HepG2 (cell line): Measurements from ENCODE around the gene CKMT1A. TPM values are rescaled to one million over a fixed set of nuclear protein-coding genes. Genes with fewer than 3 reads are reported as not detected.
"Not testable (repeated sequence)": the region's sequence is repeated elsewhere in the genome, so short reads cannot be mapped to it uniquely, and the experiment has no call there.

Source experiments
- ATAC-seq: fragments of 200-7000 bp; cut with Tn5 transposase; 3 replicates; pipeline ENCODE4 v1.9.1; 2020; ENCODE audit warnings: mild to moderate bottlenecking, moderate library complexity
- Bru-seq: library from RNA; stranded (reverse); fragments of 400-500 nt; gene quantifications from one replicate; lab custom pipeline; 2021; lab: Mats Ljungman, UMichigan
- BruChase-seq, 2 experiments: library from RNA; stranded (reverse); fragments of 400-500 nt; gene quantifications; one replicate each; lab custom pipeline; 2021; lab: Mats Ljungman, UMichigan
- BruUV-seq: library from RNA; stranded (reverse); fragments of 400-500 nt; replicated peaks from 2 replicates; lab custom pipeline; 2021; lab: Mats Ljungman, UMichigan
- CTCF ChIA-PET: fragments of 300-600 bp; formaldehyde crosslinking; extraction: SDS; loops from one replicate; lab custom pipeline; 2021; ENCODE audit warnings: low total read pairs, inconsistent platforms, low intra/inter-chr PET ratio; lab: Yijun Ruan, JAX
- POLR2A ChIA-PET: fragments of 350-600 bp; sonication (Branson Sonifier 250); formaldehyde crosslinking; loops from one replicate; lab custom pipeline; 2020; ENCODE audit warnings: antibody characterized with exemption, inconsistent platforms; lab: Yijun Ruan, JAX
- DNase-seq: peaks from one replicate; pipeline ENCODE4 v3.0.0-alpha.2; 2015; ENCODE audit warnings: low spot score
- FAIRE-seq: peaks from 3 replicates; lab custom pipeline; 2011; peaks lifted over from hg19 to GRCh38; lab: Jason Lieb, UNC
- H2AFZ ChIP-seq: one replicate; pipeline ENCODE4 v1.6.1; 2011; ENCODE audit warnings: low read length, inconsistent platforms
- H3K27ac ChIP-seq: fragments of 300-600 bp; 3 replicates; pipeline ENCODE4 v1.8.0; 2011; ENCODE audit warnings: mixed run types, mild to moderate bottlenecking, mixed read lengths, low read length, inconsistent platforms; ENCODE audit not compliant: insufficient read depth; ENCODE audit errors: extremely low read length
- H3K27me3 ChIP-seq, 2 experiments: fragments of 200-600 bp in 1 of 2; 2 replicates in 1 of 2; 3 replicates in 1 of 2; pipeline versions ENCODE4 v1.6.0 to v1.8.0; 2011; ENCODE audit warnings: low read length in 2 of 2, mild to moderate bottlenecking in 2 of 2, moderate library complexity in 2 of 2, inconsistent platforms in 1 of 2; ENCODE audit not compliant: insufficient read depth in 2 of 2, control insufficient read depth in 1 of 2
- H3K36me3 ChIP-seq, 2 experiments: fragments of 200-600 bp in 1 of 2; replicated peaks in 1 of 2; 2 replicates in 1 of 2; 3 replicates in 1 of 2; pipeline versions ENCODE4 v1.5.1 to v1.8.0; 2011; ENCODE audit warnings: low read length in 2 of 2, inconsistent platforms in 1 of 2; ENCODE audit not compliant: insufficient read depth in 2 of 2, control insufficient read depth in 1 of 2
- H3K4me1 ChIP-seq: 2 replicates; pipeline ENCODE4 v1.5.1; 2012; ENCODE audit warnings: low read length, inconsistent platforms; ENCODE audit not compliant: insufficient read depth
- H3K4me2 ChIP-seq: 2 replicates; pipeline ENCODE4 v1.6.0; 2011; ENCODE audit warnings: low read depth, low read length, inconsistent platforms
- H3K4me3 ChIP-seq, 3 experiments: fragments of 200-600 bp in 1 of 3; sonication (generic), shearing (Covaris generic) in 1 of 3; replicated peaks in 1 of 3; 2 replicates each; pipeline ENCODE4 v1.5.1; 2011 to 2016; ENCODE audit warnings: low read length in 3 of 3, inconsistent platforms in 2 of 3, low read depth in 2 of 3, mild to moderate bottlenecking in 2 of 3, control low read depth in 1 of 3, mixed read lengths in 1 of 3; ENCODE audit not compliant: insufficient read depth in 1 of 3
- H3K79me2 ChIP-seq: one replicate; pipeline ENCODE4 v1.6.1; 2011; ENCODE audit warnings: low read length, inconsistent platforms; ENCODE audit not compliant: insufficient read depth
- H3K9ac ChIP-seq: 2 replicates; pipeline ENCODE4 v1.6.0; 2011; ENCODE audit warnings: mild to moderate bottlenecking, low read depth, low read length, inconsistent platforms; ENCODE audit not compliant: insufficient read depth
- H3K9me3 ChIP-seq: 2 replicates; pipeline ENCODE4 v1.5.1; 2012; ENCODE audit warnings: mild to moderate bottlenecking, low read length
- H4K20me1 ChIP-seq: 2 replicates; pipeline ENCODE4 v1.6.0; 2011; ENCODE audit warnings: inconsistent platforms, mild to moderate bottlenecking, low read length, moderate library complexity; ENCODE audit not compliant: insufficient read depth
- WGBS: methylation state at CpG from one replicate; pipeline ENCODE4 v1.1.6; 2017; ENCODE audit warnings: low lambda C conversion rate; 5-methylcytosine and 5-hydroxymethylcytosine counted together
- in situ Hi-C: cut with HindIII; loops from 2 replicates; pipeline ENCODE4 v1.10.0; 2017; ENCODE audit warnings: low pct_unique_long_range_greater_than_20kb; ENCODE audit not compliant: extremely low pct_ligation_motif_present
- intact Hi-C: fragments of 100-400 bp; cut with micrococcal nuclease; formaldehyde crosslinking; loops from one replicate; pipeline ENCODE4 v1.10.0; 2022; ENCODE audit not compliant: unreplicated experiment
- long read RNA-seq, 2 experiments: library from RNA in 1 of 2; library from polyadenylated mRNA in 1 of 2; stranded (forward) in 1 of 2; unstranded in 1 of 2; transcript quantifications; one replicate each; pipeline ENCODE4 v2.0.0, GENCODE V29; 2019 to 2022
- polyA minus RNA-seq, 3 experiments: library from RNA; depleted of rRNA, polyadenylated mRNA; stranded (reverse); fragments of >200 nt; gene quantifications; 2 replicates each; pipeline ENCODE4 v1.2.3, GENCODE V29; 2011; ENCODE audit warnings: low replicate concordance in 1 of 3
- polyA plus RNA-seq, 8 experiments: library from polyadenylated mRNA; depleted of rRNA in 3 of 8; stranded (reverse) in 7 of 8; unstranded in 1 of 8; fragments of >200 nt; fragmentation: Illumina TruSeq in 4 of 8; extraction: Trizol in 4 of 8; gene quantifications; 2 replicates each; pipeline versions ENCODE4 v1.2.1 to v1.2.3, GENCODE V29; 2011 to 2016; ENCODE audit warnings: low read depth in 4 of 8, missing spikeins in 1 of 8, mixed read lengths in 1 of 8; ENCODE audit not compliant: insufficient read depth in 1 of 8
- total RNA-seq, 5 experiments: library from RNA; depleted of rRNA; stranded (reverse); fragments of >200 nt; fragmentation: Illumina TruSeq; extraction: Trizol; gene quantifications; 2 replicates each; pipeline ENCODE4 v1.2.3, GENCODE V29; 2016; ENCODE audit warnings: low read depth in 1 of 5

The CKMT1A gene
- total RNA-seq (2016; rRNA removed; fragmentation: Illumina TruSeq; extraction: Trizol): 0.13 TPM in 1 of 2 replicates, not detected in the other
- not detected in 2 replicates for total RNA-seq (2016; cell fraction: cytosol; rRNA removed; fragmentation: Illumina TruSeq; extraction: Trizol; ENCODE audit: low read depth)
- 0.22 TPM in 1 of 2 replicates, not detected in the other for total RNA-seq (2016; cell fraction: insoluble cytoplasmic fraction; rRNA removed; fragmentation: Illumina TruSeq; extraction: Trizol)
- not detected in 2 replicates for total RNA-seq (2016; cell fraction: membrane; rRNA removed; fragmentation: Illumina TruSeq; extraction: Trizol)
- 0.41 TPM in 1 of 2 replicates, not detected in the other for total RNA-seq (2016; cell fraction: nucleus; rRNA removed; fragmentation: Illumina TruSeq; extraction: Trizol)
- polyA plus RNA-seq (2011; rRNA removed): 0.46 TPM in 1 of 2 replicates, not detected in the other
- polyA plus RNA-seq (2011; cell fraction: cytosol; rRNA removed): 0.03 and 0.27 TPM in 2 replicates
- polyA plus RNA-seq (2011; cell fraction: nucleus; rRNA removed): 0.11 and 0.23 TPM in 2 replicates
- polyA plus RNA-seq (2012): 0.17 and 0.34 TPM in 2 replicates
- 0.09 and 0.27 TPM in 2 replicates for polyA plus RNA-seq (2016; cell fraction: cytosol; fragmentation: Illumina TruSeq; extraction: Trizol; ENCODE audit: low read depth)
- polyA plus RNA-seq (2016; cell fraction: insoluble cytoplasmic fraction; fragmentation: Illumina TruSeq; extraction: Trizol; ENCODE audit: low read depth): 0.20 and 0.40 TPM in 2 replicates
- 0.12 TPM in 1 of 2 replicates, not detected in the other for polyA plus RNA-seq (2016; cell fraction: membrane; fragmentation: Illumina TruSeq; extraction: Trizol; ENCODE audit: low read depth)
- 1.4 TPM in 1 of 2 replicates, not detected in the other for polyA plus RNA-seq (2016; cell fraction: nucleus; fragmentation: Illumina TruSeq; extraction: Trizol; ENCODE audit: insufficient read depth, low read depth)
- polyA minus RNA-seq (2011; rRNA and poly(A)+ RNA removed; ENCODE audit: low replicate concordance): 1.8 and 2.1 TPM in 2 replicates
- polyA minus RNA-seq (2011; cell fraction: cytosol; rRNA and poly(A)+ RNA removed): 0.70 TPM in 1 of 2 replicates, not detected in the other
- polyA minus RNA-seq (2011; cell fraction: nucleus; rRNA and poly(A)+ RNA removed): not detected in 2 replicates
- not detected for Bru-seq, nascent RNA
- BruChase-seq, experiment 1, labeled RNA remaining after a 6-hour chase: percentile 16 among the genes with signal in this experiment
- BruChase-seq, experiment 2, labeled RNA remaining after a 2-hour chase: percentile 18 among the genes with signal in this experiment
- long read RNA-seq, experiment 1: 0 reads
- long read RNA-seq, experiment 2: 0 reads

DNA sequence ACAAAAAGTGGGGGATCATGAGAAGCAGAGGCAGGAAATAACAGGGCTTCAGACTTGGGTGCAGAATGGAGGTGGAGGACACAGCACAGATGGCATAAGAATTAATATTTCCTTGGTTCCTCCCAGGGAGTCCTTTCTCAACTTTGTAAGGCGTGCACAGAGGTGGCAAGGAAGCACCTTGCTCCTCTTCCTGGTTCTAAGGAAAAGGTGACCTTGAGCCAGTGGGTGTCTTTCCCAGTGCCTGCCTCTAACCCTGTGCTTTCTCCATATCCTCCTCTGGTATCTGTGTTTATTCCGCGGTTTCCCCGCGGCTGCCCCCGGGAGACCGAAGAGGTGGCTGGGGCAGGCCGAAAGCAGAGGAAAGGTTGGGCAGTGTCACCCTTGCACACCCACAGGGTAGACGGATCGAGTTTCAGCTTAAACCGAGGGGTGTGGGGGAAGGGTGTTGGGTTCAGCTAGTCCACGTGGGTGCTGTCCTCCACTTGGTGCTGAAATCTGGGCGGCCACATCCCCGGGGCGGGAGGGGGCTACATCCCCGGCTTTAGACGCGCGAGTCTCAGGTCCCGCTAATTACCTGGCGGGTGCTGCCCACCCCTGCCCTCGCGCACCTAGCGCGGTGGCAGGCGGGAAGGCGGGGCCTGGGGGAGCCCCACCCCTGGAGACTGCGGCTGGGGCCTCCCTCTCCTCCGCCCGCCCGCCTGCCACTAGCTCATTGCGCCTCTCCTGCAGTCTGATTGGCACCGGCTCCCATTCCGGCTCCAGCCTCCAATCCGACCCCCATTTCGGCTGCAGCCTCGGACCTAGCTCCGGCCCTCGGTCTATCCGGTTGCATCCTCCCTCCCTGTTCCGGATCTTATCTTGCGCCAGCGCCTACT is at the start of gene CKMT1A:
CKMT1A (plus strand) TSS at position 712 of the 875 bp plus-strand sequence. CDS start 192 bp downstream, outside the sequence.
- H3K9ac ChIP-seq, H3K27ac ChIP-seq, H3K9me3 ChIP-seq, intact Hi-C loops, DNase-seq, H3K4me2 ChIP-seq, H3K36me3 ChIP-seq, H3K27me3 ChIP-seq, H3K4me1 ChIP-seq, POLR2A ChIA-PET, BruUV-seq, H3K4me3 ChIP-seq, H2AFZ ChIP-seq, CTCF ChIA-PET, H3K79me2 ChIP-seq, in situ Hi-C loops, H4K20me1 ChIP-seq: not testable (repeated sequence)
- no CpG with 5 or more reads among the region's 43 CpGs for WGBS
- peak; percentile 68 for ATAC-seq
- peak; percentile 71 for FAIRE-seq
